HG03064 (cell line): ENCODE data around the gene CACNA1C.

ENCODE experiments used
- ATAC-seq: cut with Tn5 transposase; IDR thresholded peaks from one replicate; pipeline ENCODE4 v1.9.1; 2021; ENCODE audit warnings: low read depth; ENCODE audit not compliant: unreplicated experiment

Gene CACNA1C

GRCh38 chr12:2623472-2623871 lies 570.7 kb downstream of the CACNA1C start:
- ATAC-seq, result no peak

GRCh38 chr12:2624543-2625288 lies 571.9 kb downstream of the CACNA1C start:
- ATAC-seq, result no peak

GRCh38 chr12:2625289-2625612 lies 572.5 kb downstream of the CACNA1C start:
- ATAC-seq, result no peak

GRCh38 chr12:2627076-2627834 lies 574.5 kb downstream of the CACNA1C start:
- ATAC-seq, result no peak

GRCh38 chr12:2627835-2628191 lies 575.0 kb downstream of the CACNA1C start:
- ATAC-seq, result no peak

GRCh38 chr12:2628401-2628800 lies 575.6 kb downstream of the CACNA1C start:
- ATAC-seq, result no peak

- no peak for ATAC-seq
These were observed 576.3 kb downstream of the CACNA1C start for GRCh38 chr12:2629051-2629450.

- ATAC-seq, result no peak
These were observed 579.0 kb downstream of the CACNA1C start for GRCh38 chr12:2631653-2632350.

GRCh38 chr12:2633176-2633824 lies 580.5 kb downstream of the CACNA1C start:
- no peak for ATAC-seq

- ATAC-seq, result no peak
These were observed 581.0 kb downstream of the CACNA1C start for GRCh38 chr12:2633825-2634200.

GRCh38 chr12:2634471-2634870 lies 581.7 kb downstream of the CACNA1C start:
- no peak for ATAC-seq

- ATAC-seq, result no peak
These were observed 584.1 kb downstream of the CACNA1C start for GRCh38 chr12:2636741-2637340.

- ATAC-seq, result no peak
These were observed 584.6 kb downstream of the CACNA1C start for GRCh38 chr12:2637371-2637770.

GRCh38 chr12:2638273-2639019 lies 585.7 kb downstream of the CACNA1C start:
- ATAC-seq, result no peak

GRCh38 chr12:2639020-2639298 lies 586.2 kb downstream of the CACNA1C start:
- no peak for ATAC-seq

GRCh38 chr12:2640281-2640680 lies 587.5 kb downstream of the CACNA1C start:
- ATAC-seq, result no peak

- no peak for ATAC-seq
These were observed 587.9 kb downstream of the CACNA1C start for GRCh38 chr12:2640709-2641108.

GRCh38 chr12:2641207-2641606 lies 588.4 kb downstream of the CACNA1C start:
- ATAC-seq, result no peak

GRCh38 chr12:2641761-2642160 lies 589.0 kb downstream of the CACNA1C start:
- no peak for ATAC-seq

GRCh38 chr12:2642176-2642892 lies 589.5 kb downstream of the CACNA1C start:
- ATAC-seq, result no peak
